ENCODE data around the gene MAN2C1. TPM values are rescaled to one million over a fixed set of nuclear protein-coding genes. Genes with fewer than 3 reads are reported as not detected.

The MAN2C1 gene
- total and polyA plus RNA-seq, 9 of the 15 experiments (the other 6 are each of a cell fraction or from before 2014, with no cell fraction given): 2.0 to 141 (median 39.9) TPM

MicroRNA genes within 50 kb of the gene (microRNA counts, 767-probe panel; counts per million panel counts)
- 2,418 counts per million, percentile 60 among the panel's probes with 10 or more counts for microRNA hsa-miR-631

Small RNA genes lying within 50 kb of the gene (microRNA-seq; reads per million reads assigned to microRNA genes)
- gene MIR631 (ENCODE audit: borderline microRNAs expressed): not detected

Other genes with a start within 250 kb of the MAN2C1 start
- gene C15orf39, start 166.7 kb downstream of the MAN2C1 start, total RNA-seq (2014; rRNA removed): 8.7 and 14.4 TPM in 2 replicates
- gene C15orf39, start 166.7 kb downstream of the MAN2C1 start, total RNA-seq (2014; rRNA removed; fragmentation: Illumina TruSeq; extraction: Trizol): 1.6 and 2.6 TPM in 2 replicates
- 4.4 and 5.2 TPM in 2 replicates for gene C15orf39, start 166.7 kb downstream of the MAN2C1 start, total RNA-seq (2015; rRNA removed; fragmentation: Illumina TruSeq; extraction: Trizol)
- gene C15orf39, start 166.7 kb downstream of the MAN2C1 start, total RNA-seq (2021): 29.8 and 34.1 TPM in 2 replicates
- 1.9 and 6.4 TPM in 2 replicates for gene C15orf39, start 166.7 kb downstream of the MAN2C1 start, polyA plus RNA-seq (2011; rRNA removed)
- gene C15orf39, start 166.7 kb downstream of the MAN2C1 start, polyA plus RNA-seq (2014; fragmentation: Illumina TruSeq; extraction: Trizol): 11.3 and 17.1 TPM in 2 replicates
- under 1 TPM; 0.31 to 0.60 TPM for gene C15orf39, start 166.7 kb downstream of the MAN2C1 start, polyA plus RNA-seq (2014; fragmentation: Nextera tagmentation; extraction: Ambion mirVana)
- 7.4 and 7.9 TPM in 2 replicates for gene C15orf39, start 166.7 kb downstream of the MAN2C1 start, polyA plus RNA-seq (2014; rRNA removed)
- not detected in 2 replicates for gene GOLGA6C, start 110.3 kb downstream of the MAN2C1 start, total RNA-seq (2014; rRNA removed)
- not detected in 2 replicates for gene GOLGA6C, start 110.3 kb downstream of the MAN2C1 start, total RNA-seq (2014; rRNA removed; fragmentation: Illumina TruSeq; extraction: Trizol)
- gene GOLGA6C, start 110.3 kb downstream of the MAN2C1 start, total RNA-seq (2015; rRNA removed; fragmentation: Illumina TruSeq; extraction: Trizol): not detected in 2 replicates
- gene GOLGA6C, start 110.3 kb downstream of the MAN2C1 start, total RNA-seq (2021): not detected in 2 replicates
- not detected in 2 replicates for gene GOLGA6C, start 110.3 kb downstream of the MAN2C1 start, polyA plus RNA-seq (2011; rRNA removed)
- gene GOLGA6C, start 110.3 kb downstream of the MAN2C1 start, polyA plus RNA-seq (2014; fragmentation: Illumina TruSeq; extraction: Trizol): not detected in 2 replicates
- not detected for gene GOLGA6C, start 110.3 kb downstream of the MAN2C1 start, polyA plus RNA-seq (2014; fragmentation: Nextera tagmentation; extraction: Ambion mirVana)
- gene GOLGA6C, start 110.3 kb downstream of the MAN2C1 start, polyA plus RNA-seq (2014; rRNA removed): not detected in 2 replicates
- not detected in 2 replicates for gene GOLGA6D, start 85.8 kb downstream of the MAN2C1 start, total RNA-seq (2014; rRNA removed)
- gene GOLGA6D, start 85.8 kb downstream of the MAN2C1 start, total RNA-seq (2014; rRNA removed; fragmentation: Illumina TruSeq; extraction: Trizol): not detected in 2 replicates
- gene GOLGA6D, start 85.8 kb downstream of the MAN2C1 start, total RNA-seq (2015; rRNA removed; fragmentation: Illumina TruSeq; extraction: Trizol): not detected in 2 replicates
- not detected in 2 replicates for gene GOLGA6D, start 85.8 kb downstream of the MAN2C1 start, total RNA-seq (2021)
- not detected in 2 replicates for gene GOLGA6D, start 85.8 kb downstream of the MAN2C1 start, polyA plus RNA-seq (2011; rRNA removed)
- not detected in 2 replicates for gene GOLGA6D, start 85.8 kb downstream of the MAN2C1 start, polyA plus RNA-seq (2014; fragmentation: Illumina TruSeq; extraction: Trizol)
- gene GOLGA6D, start 85.8 kb downstream of the MAN2C1 start, polyA plus RNA-seq (2014; fragmentation: Nextera tagmentation; extraction: Ambion mirVana): not detected
- not detected in 2 replicates for gene GOLGA6D, start 85.8 kb downstream of the MAN2C1 start, polyA plus RNA-seq (2014; rRNA removed)
- 137 and 140 TPM in 2 replicates for gene COMMD4, start 32.5 kb downstream of the MAN2C1 start, total RNA-seq (2014; rRNA removed)
- gene COMMD4, start 32.5 kb downstream of the MAN2C1 start, total RNA-seq (2014; rRNA removed; fragmentation: Illumina TruSeq; extraction: Trizol): 35.6 and 50.0 TPM in 2 replicates
- gene COMMD4, start 32.5 kb downstream of the MAN2C1 start, total RNA-seq (2015; rRNA removed; fragmentation: Illumina TruSeq; extraction: Trizol): 63.2 and 63.9 TPM in 2 replicates
- 104 and 112 TPM in 2 replicates for gene COMMD4, start 32.5 kb downstream of the MAN2C1 start, total RNA-seq (2021)
- 77.1 and 77.6 TPM in 2 replicates for gene COMMD4, start 32.5 kb downstream of the MAN2C1 start, polyA plus RNA-seq (2011; rRNA removed)
- 43.9 and 64.1 TPM in 2 replicates for gene COMMD4, start 32.5 kb downstream of the MAN2C1 start, polyA plus RNA-seq (2014; fragmentation: Illumina TruSeq; extraction: Trizol)
- gene COMMD4, start 32.5 kb downstream of the MAN2C1 start, polyA plus RNA-seq (2014; fragmentation: Nextera tagmentation; extraction: Ambion mirVana): 10 to 100 TPM; 20.4 to 39.2 TPM
- gene COMMD4, start 32.5 kb downstream of the MAN2C1 start, polyA plus RNA-seq (2014; rRNA removed): 124 and 138 TPM in 2 replicates
- gene NEIL1, start 21.6 kb downstream of the MAN2C1 start, total RNA-seq (2014; rRNA removed): 2.5 and 3.2 TPM in 2 replicates
- 0.80 and 1.4 TPM in 2 replicates for gene NEIL1, start 21.6 kb downstream of the MAN2C1 start, total RNA-seq (2014; rRNA removed; fragmentation: Illumina TruSeq; extraction: Trizol)
- gene NEIL1, start 21.6 kb downstream of the MAN2C1 start, total RNA-seq (2015; rRNA removed; fragmentation: Illumina TruSeq; extraction: Trizol): 1.6 and 2.4 TPM in 2 replicates
- 3.7 and 4.9 TPM in 2 replicates for gene NEIL1, start 21.6 kb downstream of the MAN2C1 start, total RNA-seq (2021)
- gene NEIL1, start 21.6 kb downstream of the MAN2C1 start, polyA plus RNA-seq (2011; rRNA removed): 4.3 and 6.1 TPM in 2 replicates
- gene NEIL1, start 21.6 kb downstream of the MAN2C1 start, polyA plus RNA-seq (2014; fragmentation: Illumina TruSeq; extraction: Trizol): 1.7 and 3.1 TPM in 2 replicates
- under 1 TPM; 0.14 to 0.28 TPM for gene NEIL1, start 21.6 kb downstream of the MAN2C1 start, polyA plus RNA-seq (2014; fragmentation: Nextera tagmentation; extraction: Ambion mirVana)
- 4.0 and 7.1 TPM in 2 replicates for gene NEIL1, start 21.6 kb downstream of the MAN2C1 start, polyA plus RNA-seq (2014; rRNA removed)
- 21.1 and 25.5 TPM in 2 replicates for gene SIN3A, start 83.1 kb upstream of the MAN2C1 start, total RNA-seq (2014; rRNA removed)
- gene SIN3A, start 83.1 kb upstream of the MAN2C1 start, total RNA-seq (2014; rRNA removed; fragmentation: Illumina TruSeq; extraction: Trizol): 25.3 and 29.0 TPM in 2 replicates
- gene SIN3A, start 83.1 kb upstream of the MAN2C1 start, total RNA-seq (2015; rRNA removed; fragmentation: Illumina TruSeq; extraction: Trizol): 23.7 and 25.7 TPM in 2 replicates
- gene SIN3A, start 83.1 kb upstream of the MAN2C1 start, total RNA-seq (2021): 58.0 and 70.3 TPM in 2 replicates
- gene SIN3A, start 83.1 kb upstream of the MAN2C1 start, polyA plus RNA-seq (2011; rRNA removed): 25.2 and 37.3 TPM in 2 replicates
- 36.5 and 37.0 TPM in 2 replicates for gene SIN3A, start 83.1 kb upstream of the MAN2C1 start, polyA plus RNA-seq (2014; fragmentation: Illumina TruSeq; extraction: Trizol)
- gene SIN3A, start 83.1 kb upstream of the MAN2C1 start, polyA plus RNA-seq (2014; fragmentation: Nextera tagmentation; extraction: Ambion mirVana): 10 to 100 TPM; 11.1 to 11.9 TPM
- gene SIN3A, start 83.1 kb upstream of the MAN2C1 start, polyA plus RNA-seq (2014; rRNA removed): 25.4 and 30.6 TPM in 2 replicates
- gene PTPN9, start 210.7 kb upstream of the MAN2C1 start, total RNA-seq (2014; rRNA removed): 7.4 and 14.4 TPM in 2 replicates
- gene PTPN9, start 210.7 kb upstream of the MAN2C1 start, total RNA-seq (2014; rRNA removed; fragmentation: Illumina TruSeq; extraction: Trizol): 14.2 and 16.6 TPM in 2 replicates
- 15.4 and 16.5 TPM in 2 replicates for gene PTPN9, start 210.7 kb upstream of the MAN2C1 start, total RNA-seq (2015; rRNA removed; fragmentation: Illumina TruSeq; extraction: Trizol)
- gene PTPN9, start 210.7 kb upstream of the MAN2C1 start, total RNA-seq (2021): 17.1 and 20.4 TPM in 2 replicates
- 22.3 and 24.0 TPM in 2 replicates for gene PTPN9, start 210.7 kb upstream of the MAN2C1 start, polyA plus RNA-seq (2011; rRNA removed)
- 17.7 and 19.7 TPM in 2 replicates for gene PTPN9, start 210.7 kb upstream of the MAN2C1 start, polyA plus RNA-seq (2014; fragmentation: Illumina TruSeq; extraction: Trizol)
- 1 to 10 TPM; 5.0 to 6.3 TPM for gene PTPN9, start 210.7 kb upstream of the MAN2C1 start, polyA plus RNA-seq (2014; fragmentation: Nextera tagmentation; extraction: Ambion mirVana)
- 11.3 and 12.4 TPM in 2 replicates for gene PTPN9, start 210.7 kb upstream of the MAN2C1 start, polyA plus RNA-seq (2014; rRNA removed)